DND-41 (cell line): ENCODE measurements around the gene TP53.
A peak's percentile ranks its signal among the peaks of the same experiment; 100 is the strongest.

ENCODE experiments used
- EZH2 ChIP-seq: IDR thresholded peaks from 3 replicates; pipeline ENCODE4 v1.6.1; 2012; ENCODE audit warnings: borderline replicate concordance, low read depth, mild to moderate bottlenecking, moderate library complexity, low read length, inconsistent platforms; ENCODE audit not compliant: severe bottlenecking
- TF ChIP-seq, protein P1 (sequence below): IDR thresholded peaks from 2 replicates; pipeline ENCODE4 v1.5.1; 2012; ENCODE audit warnings: borderline replicate concordance, low read length, moderate library complexity, mild to moderate bottlenecking; ENCODE audit not compliant: poor library complexity, severe bottlenecking; ENCODE audit errors: extremely low read depth

DNA sequence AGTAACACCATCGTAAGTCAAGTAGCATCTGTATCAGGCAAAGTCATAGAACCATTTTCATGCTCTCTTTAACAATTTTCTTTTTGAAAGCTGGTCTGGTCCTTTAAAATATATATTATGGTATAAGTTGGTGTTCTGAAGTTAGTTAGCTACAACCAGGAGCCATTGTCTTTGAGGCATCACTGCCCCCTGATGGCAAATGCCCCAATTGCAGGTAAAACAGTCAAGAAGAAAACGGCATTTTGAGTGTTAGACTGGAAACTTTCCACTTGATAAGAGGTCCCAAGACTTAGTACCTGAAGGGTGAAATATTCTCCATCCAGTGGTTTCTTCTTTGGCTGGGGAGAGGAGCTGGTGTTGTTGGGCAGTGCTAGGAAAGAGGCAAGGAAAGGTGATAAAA is 14.1 kb downstream of the TP53 start:
- TF ChIP-seq, protein P1, sequence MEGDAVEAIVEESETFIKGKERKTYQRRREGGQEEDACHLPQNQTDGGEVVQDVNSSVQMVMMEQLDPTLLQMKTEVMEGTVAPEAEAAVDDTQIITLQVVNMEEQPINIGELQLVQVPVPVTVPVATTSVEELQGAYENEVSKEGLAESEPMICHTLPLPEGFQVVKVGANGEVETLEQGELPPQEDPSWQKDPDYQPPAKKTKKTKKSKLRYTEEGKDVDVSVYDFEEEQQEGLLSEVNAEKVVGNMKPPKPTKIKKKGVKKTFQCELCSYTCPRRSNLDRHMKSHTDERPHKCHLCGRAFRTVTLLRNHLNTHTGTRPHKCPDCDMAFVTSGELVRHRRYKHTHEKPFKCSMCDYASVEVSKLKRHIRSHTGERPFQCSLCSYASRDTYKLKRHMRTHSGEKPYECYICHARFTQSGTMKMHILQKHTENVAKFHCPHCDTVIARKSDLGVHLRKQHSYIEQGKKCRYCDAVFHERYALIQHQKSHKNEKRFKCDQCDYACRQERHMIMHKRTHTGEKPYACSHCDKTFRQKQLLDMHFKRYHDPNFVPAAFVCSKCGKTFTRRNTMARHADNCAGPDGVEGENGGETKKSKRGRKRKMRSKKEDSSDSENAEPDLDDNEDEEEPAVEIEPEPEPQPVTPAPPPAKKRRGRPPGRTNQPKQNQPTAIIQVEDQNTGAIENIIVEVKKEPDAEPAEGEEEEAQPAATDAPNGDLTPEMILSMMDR = peak; percentile 75
- TF ChIP-seq EZH2 = no peak
